CD4-positive, alpha-beta T cell (primary cell): Measurements from ENCODE around the gene KCMF1. TPM values are rescaled to one million over a fixed set of nuclear protein-coding genes. Genes with fewer than 3 reads are reported as not detected.

Experiments
- ATAC-seq: fragments of 200-7000 bp; cut with Tn5 transposase; one replicate; pipeline ENCODE4 v1.10.0; 2022; ENCODE audit warnings: mild to moderate bottlenecking; ENCODE audit not compliant: poor library complexity
- CTCF ChIA-PET: fragments of 350-600 bp; sonication (Branson Sonifier 250); formaldehyde crosslinking; loops from one replicate; lab custom pipeline; 2021; ENCODE audit warnings: antibody characterized with exemption, inconsistent platforms; lab: Charles Lee
- POLR2A ChIA-PET: fragments of 350-600 bp; sonication (Branson Sonifier 250); formaldehyde crosslinking; loops from one replicate; lab custom pipeline; 2021; ENCODE audit warnings: antibody characterized with exemption, inconsistent platforms; lab: Charles Lee
- DNase-seq, 14 experiments: peaks; one replicate each; pipeline ENCODE4 v3.0.0-alpha.2; 2013 to 2020; ENCODE audit warnings: mixed read lengths in 2 of 14
- H3K27ac ChIP-seq, 2 donors: one replicate each; pipeline versions ENCODE4 v1.5.1 to v1.7.0; 2013; ENCODE audit warnings: low read length in 2 of 2, low read depth in 1 of 2, mild to moderate bottlenecking in 1 of 2
- H3K27me3 ChIP-seq, 2 experiments: 1 replicate in 1 of 2; 2 replicates in 1 of 2; pipeline versions ENCODE4 v1.6.1 to v1.7.0; 2013; ENCODE audit warnings: low read length in 2 of 2, control low read depth in 1 of 2, mild to moderate bottlenecking in 1 of 2, moderate library complexity in 1 of 2; ENCODE audit not compliant: insufficient read depth in 2 of 2, control insufficient read depth in 1 of 2
- H3K36me3 ChIP-seq: one replicate; pipeline ENCODE4 v1.6.1; 2013; ENCODE audit warnings: low read length, control low read depth; ENCODE audit not compliant: insufficient read depth
- H3K4me1 ChIP-seq: one replicate; pipeline ENCODE4 v1.6.1; 2013; ENCODE audit warnings: low read length, control low read depth; ENCODE audit not compliant: insufficient read depth
- H3K4me3 ChIP-seq: one replicate; pipeline ENCODE4 v1.5.1; 2013; ENCODE audit warnings: mild to moderate bottlenecking, low read length, moderate library complexity
- H3K9me3 ChIP-seq, 2 experiments: 1 replicate in 1 of 2; 2 replicates in 1 of 2; pipeline versions ENCODE4 v1.6.1 to v1.7.0; 2013; ENCODE audit warnings: low read length in 2 of 2, mild to moderate bottlenecking in 2 of 2, control low read depth in 1 of 2, moderate library complexity in 1 of 2; ENCODE audit not compliant: control insufficient read depth in 1 of 2, insufficient read depth in 1 of 2
- H3K27ac Mint-ChIP-seq: one replicate; pipeline ENCODE4 v1.8.0; 2020; ENCODE audit warnings: mixed read lengths
- H3K27me3 Mint-ChIP-seq: one replicate; pipeline ENCODE4 v1.8.0; 2021; ENCODE audit warnings: mixed read lengths
- H3K36me3 Mint-ChIP-seq: one replicate; pipeline ENCODE4 v1.8.0; 2021; ENCODE audit warnings: low read depth, mixed read lengths
- H3K4me1 Mint-ChIP-seq: one replicate; pipeline ENCODE4 v1.8.0; 2021; ENCODE audit warnings: low read depth, mixed read lengths
- H3K4me3 Mint-ChIP-seq: one replicate; pipeline ENCODE4 v1.8.0; 2020; ENCODE audit warnings: mild to moderate bottlenecking, mixed read lengths
- H3K9me3 Mint-ChIP-seq: one replicate; pipeline ENCODE4 v1.8.0; 2020; ENCODE audit warnings: mixed read lengths
- intact Hi-C, 2 experiments: fragments of 100-400 bp; cut with DNase I in 1 of 2; cut with micrococcal nuclease in 1 of 2; formaldehyde crosslinking; loops; one replicate each; pipeline versions ENCODE4 v1.15.1 to v1.9.0; 2023 to 2025; cut with DNase I, micrococcal nuclease
- total RNA-seq, 174 experiments: library from RNA in 2 of 174; stranded (reverse) in 2 of 174; gene quantifications; one replicate each; pipeline ENCODE4 v1.2.3 and lab custom pipeline; 2021 to 2026
- TF ChIP-seq, protein P1 (sequence below): fragments of 200-600 bp; IDR thresholded peaks from one replicate; pipeline ENCODE4 v1.8.0; 2022; ENCODE audit warnings: antibody characterized with exemption, mild to moderate bottlenecking

The KCMF1 gene
- total RNA-seq, 2 experiments from 2014 or later = 72.4 to 78.0 TPM

DNA sequence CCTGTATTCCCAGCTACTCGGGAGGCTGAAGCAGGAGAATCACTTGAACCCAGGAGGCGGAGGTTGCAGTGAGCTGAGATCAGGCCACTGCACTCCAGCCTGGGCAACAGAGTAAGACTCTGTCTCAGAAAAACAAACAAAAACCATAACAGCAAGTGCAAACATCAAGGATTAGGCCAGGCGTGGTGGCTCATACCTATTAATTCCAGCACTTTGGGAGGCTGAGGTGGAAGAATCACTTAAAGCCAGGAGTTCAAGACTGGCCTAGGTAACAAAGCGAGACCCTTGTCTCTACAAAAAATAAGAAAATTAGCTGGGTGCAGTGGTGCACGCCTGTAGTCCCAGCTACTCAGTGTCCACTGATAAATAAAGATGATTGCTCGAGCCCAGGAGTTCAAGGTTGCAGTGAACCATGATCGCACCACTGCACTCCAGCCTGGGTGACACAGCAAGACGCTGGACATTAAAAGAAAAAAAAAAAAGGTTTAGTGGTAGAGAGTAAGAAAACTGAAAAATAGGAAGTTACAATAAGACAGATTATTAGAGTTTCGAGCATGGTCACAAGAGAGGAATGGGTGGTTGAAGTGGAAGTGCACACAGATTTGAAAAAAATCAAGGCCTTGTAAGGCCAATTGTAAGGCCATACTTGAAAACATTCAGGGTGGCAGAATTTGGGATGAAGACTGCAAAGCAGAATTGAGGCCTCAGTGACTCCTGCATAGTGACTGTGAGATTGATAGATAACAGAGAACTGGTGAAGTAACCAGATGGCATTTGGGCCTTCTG, 6.4 kb upstream of the KCMF1 start:
- POLR2A ChIA-PET = interaction anchor here (1.0 to 1.5 kb wide), 2 partner anchors 25 to 59 kb away, joined by 3 read pairs; partner anchors contain the start of gene TMSB10
- H3K4me3 ChIP-seq = no peak overlapping the region
- H3K9me3 ChIP-seq = no peaks in the 10 kb centered on the region
- DNase-seq (no peak), ATAC-seq (no peak)
- Mint-ChIP-seq H3K27ac (peak overlapping the region; percentile 54), H3K36me3 (peaks cover 47% of the 10 kb centered on the region), H3K4me3 (peak overlapping the region; percentile 34), H3K4me1 (peaks cover 46% of the 10 kb centered on the region), H3K9me3 (no peaks in the 10 kb centered on the region), H3K27me3 (no peaks in the 10 kb centered on the region)
- no peak overlapping the region for H3K27ac ChIP-seq
- intact Hi-C loops = no loop called here
- CTCF ChIA-PET = no interaction called here
- H3K27me3 ChIP-seq = no peaks in the 10 kb centered on the region
- peaks cover 30% of the 10 kb centered on the region for H3K36me3 ChIP-seq
- peaks cover 22% of the 10 kb centered on the region for H3K4me1 ChIP-seq
- TF ChIP-seq, protein P1, sequence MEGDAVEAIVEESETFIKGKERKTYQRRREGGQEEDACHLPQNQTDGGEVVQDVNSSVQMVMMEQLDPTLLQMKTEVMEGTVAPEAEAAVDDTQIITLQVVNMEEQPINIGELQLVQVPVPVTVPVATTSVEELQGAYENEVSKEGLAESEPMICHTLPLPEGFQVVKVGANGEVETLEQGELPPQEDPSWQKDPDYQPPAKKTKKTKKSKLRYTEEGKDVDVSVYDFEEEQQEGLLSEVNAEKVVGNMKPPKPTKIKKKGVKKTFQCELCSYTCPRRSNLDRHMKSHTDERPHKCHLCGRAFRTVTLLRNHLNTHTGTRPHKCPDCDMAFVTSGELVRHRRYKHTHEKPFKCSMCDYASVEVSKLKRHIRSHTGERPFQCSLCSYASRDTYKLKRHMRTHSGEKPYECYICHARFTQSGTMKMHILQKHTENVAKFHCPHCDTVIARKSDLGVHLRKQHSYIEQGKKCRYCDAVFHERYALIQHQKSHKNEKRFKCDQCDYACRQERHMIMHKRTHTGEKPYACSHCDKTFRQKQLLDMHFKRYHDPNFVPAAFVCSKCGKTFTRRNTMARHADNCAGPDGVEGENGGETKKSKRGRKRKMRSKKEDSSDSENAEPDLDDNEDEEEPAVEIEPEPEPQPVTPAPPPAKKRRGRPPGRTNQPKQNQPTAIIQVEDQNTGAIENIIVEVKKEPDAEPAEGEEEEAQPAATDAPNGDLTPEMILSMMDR = no peak

DNA sequence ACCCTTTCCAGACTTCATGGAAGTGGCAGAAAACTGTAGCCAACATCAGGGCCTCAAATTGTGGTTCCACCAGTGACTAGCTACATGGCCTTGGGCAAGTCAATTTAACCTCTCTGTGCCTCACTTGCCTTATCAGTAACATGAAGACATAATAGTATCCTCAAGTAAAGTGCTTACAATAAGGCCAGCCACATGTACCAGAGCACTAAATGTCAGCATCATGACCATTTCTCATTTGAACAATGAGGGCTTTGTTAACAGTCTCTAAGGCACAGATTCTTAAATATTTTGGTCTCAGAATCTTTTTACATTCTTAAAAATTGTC, 5.8 kb upstream of the KCMF1 start:
- POLR2A ChIA-PET = no interaction called here
- intact Hi-C loops = no loop called here

DNA sequence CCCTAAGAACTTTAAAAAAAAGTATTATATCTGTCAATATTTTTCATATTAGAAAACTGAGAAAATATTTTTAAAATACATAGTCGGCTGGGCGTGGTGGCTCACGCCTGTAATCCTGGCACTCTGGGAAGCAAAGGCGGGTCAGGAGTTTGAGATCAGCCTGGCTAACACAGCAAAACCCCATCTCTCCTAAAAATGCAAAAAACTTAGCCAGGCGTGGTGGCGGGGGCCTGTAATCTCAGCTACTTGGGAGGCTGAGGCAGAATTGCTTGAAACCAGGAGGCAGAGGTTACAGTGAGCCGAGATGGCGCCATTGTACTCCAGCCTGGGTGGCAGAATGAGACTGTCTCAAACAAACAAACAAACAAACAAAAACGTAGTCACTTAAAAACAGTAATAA, 5.1 kb upstream of the KCMF1 start:
- H3K4me1 ChIP-seq = peaks cover 18% of the 10 kb centered on the region
- intact Hi-C loops = no loop called here
- Mint-ChIP-seq H3K27me3 (no peaks in the 10 kb centered on the region), H3K36me3 (peaks cover 54% of the 10 kb centered on the region), H3K4me3 (no peak overlapping the region), H3K9me3 (no peaks in the 10 kb centered on the region), H3K27ac (no peak overlapping the region), H3K4me1 (peaks cover 49% of the 10 kb centered on the region)
- TF ChIP-seq, protein P1 = no peak
- no peak overlapping the region for H3K27ac ChIP-seq
- POLR2A ChIA-PET = interaction anchor here (1.0 kb wide), 1 partner anchor 26 kb away, joined by 3 read pairs; no protein-coding TSS in a partner anchor
- no peak for DNase-seq
- H3K27me3 ChIP-seq = no peaks in the 10 kb centered on the region
- CTCF ChIA-PET = no interaction called here
- H3K36me3 ChIP-seq = peaks cover 30% of the 10 kb centered on the region
- H3K4me3 ChIP-seq = no peak overlapping the region
- H3K9me3 ChIP-seq = no peaks in the 10 kb centered on the region
- ATAC-seq = no peak

More for the DNA sequence above, 5.8 kb upstream of the KCMF1 start:
- TF ChIP-seq, protein P1 = no peak
- Mint-ChIP-seq H3K4me1 (peaks cover 49% of the 10 kb centered on the region), H3K4me3 (no peak overlapping the region), H3K9me3 (no peaks in the 10 kb centered on the region), H3K27me3 (no peaks in the 10 kb centered on the region), H3K36me3 (peaks cover 53% of the 10 kb centered on the region), H3K27ac (peak overlapping the region; percentile 54)
- Histone ChIP-seq H3K4me1 (peaks cover 18% of the 10 kb centered on the region), H3K27me3 (no peaks in the 10 kb centered on the region), H3K27ac (no peak overlapping the region), H3K36me3 (peaks cover 30% of the 10 kb centered on the region), H3K4me3 (no peak overlapping the region), H3K9me3 (no peaks in the 10 kb centered on the region)
- DNase-seq (no peak), ATAC-seq (no peak)
- CTCF ChIA-PET = no interaction called here
